ENCODE measurements around the gene SCNN1B.

GRCh38 chr16:23420011-23420410, 117.9 kb downstream of the SCNN1B start:
- TF ChIP-seq POLR2A (IDR thresholded peaks at IDR 0.05) = no peak
- TF ChIP-seq CTCF (IDR thresholded peaks at IDR 0.05) = no peak

All from body of pancreas (tissue), 4 donors.